Fibroblast of the aortic adventitia (primary cell): ENCODE results near the gene CTAGE1. TPM values are rescaled to one million over a fixed set of nuclear protein-coding genes. Genes with fewer than 3 reads are reported as not detected.
"Not testable (repeated sequence)": the region's sequence is repeated elsewhere in the genome, so short reads cannot be mapped to it uniquely, and the experiment has no call there.

Source experiments
- DNase-seq: peaks from one replicate; pipeline ENCODE4 v3.0.0-alpha.2; 2010; ENCODE audit warnings: low read depth
- H3K4me3 ChIP-seq: 2 replicates; pipeline ENCODE4 v1.5.1; 2011; ENCODE audit warnings: low read depth, mild to moderate bottlenecking, control low read depth, low read length, moderate library complexity
- CTCF ChIP-seq: IDR thresholded peaks from 2 replicates; pipeline ENCODE4 v1.5.1; 2011; ENCODE audit warnings: mild to moderate bottlenecking, low read length, control low read depth, inconsistent platforms; ENCODE audit not compliant: insufficient read depth
- total RNA-seq: library from RNA; depleted of rRNA; stranded (reverse); fragments of >200 nt; gene quantifications from 2 replicates; pipeline ENCODE4 v1.2.3, GENCODE V29; 2012; ENCODE audit warnings: low replicate concordance

The CTAGE1 gene
- total RNA-seq, 1 donor, result not detected

- no peak for DNase-seq
- no peak overlapping the region for H3K4me3 ChIP-seq
- TF ChIP-seq CTCF, result no peak
Measured at GRCh38 chr18:22398464-22398863, 19.3 kb downstream of the CTAGE1 start.

- no peak for TF ChIP-seq CTCF
- no peak for DNase-seq
- H3K4me3 ChIP-seq, result no peak overlapping the region
Measured at GRCh38 chr18:22394428-22394827, 23.3 kb downstream of the CTAGE1 start.

- DNase-seq, result not testable (repeated sequence)
Measured at GRCh38 chr18:22393164-22393563, 24.6 kb downstream of the CTAGE1 start.

GRCh38 chr18:22391407-22392345 lies 26.0 kb downstream of the CTAGE1 start:
- no peak for TF ChIP-seq CTCF
- H3K4me3 ChIP-seq, result no peak overlapping the region
- peak; percentile 86 for DNase-seq

More at GRCh38 chr18:22393164-22393563, 24.6 kb downstream of the CTAGE1 start:
- not testable (repeated sequence) for H3K4me3 ChIP-seq

- DNase-seq, result no peak
- TF ChIP-seq CTCF, result no peak
- H3K4me3 ChIP-seq, result no peak overlapping the region
Measured at GRCh38 chr18:22387787-22388186, 29.9 kb downstream of the CTAGE1 start.

- no peak for DNase-seq
- no peak for TF ChIP-seq CTCF
- no peak overlapping the region for H3K4me3 ChIP-seq
Measured at GRCh38 chr18:22387364-22387763, 30.4 kb downstream of the CTAGE1 start.

GRCh38 chr18:22385718-22386117 lies 32.0 kb downstream of the CTAGE1 start:
- H3K4me3 ChIP-seq, result no peak overlapping the region
- peak; percentile 96 for DNase-seq
- TF ChIP-seq CTCF, result no peak
